ENCODE results near the gene DUSP28.

The DUSP28 gene

DNA sequence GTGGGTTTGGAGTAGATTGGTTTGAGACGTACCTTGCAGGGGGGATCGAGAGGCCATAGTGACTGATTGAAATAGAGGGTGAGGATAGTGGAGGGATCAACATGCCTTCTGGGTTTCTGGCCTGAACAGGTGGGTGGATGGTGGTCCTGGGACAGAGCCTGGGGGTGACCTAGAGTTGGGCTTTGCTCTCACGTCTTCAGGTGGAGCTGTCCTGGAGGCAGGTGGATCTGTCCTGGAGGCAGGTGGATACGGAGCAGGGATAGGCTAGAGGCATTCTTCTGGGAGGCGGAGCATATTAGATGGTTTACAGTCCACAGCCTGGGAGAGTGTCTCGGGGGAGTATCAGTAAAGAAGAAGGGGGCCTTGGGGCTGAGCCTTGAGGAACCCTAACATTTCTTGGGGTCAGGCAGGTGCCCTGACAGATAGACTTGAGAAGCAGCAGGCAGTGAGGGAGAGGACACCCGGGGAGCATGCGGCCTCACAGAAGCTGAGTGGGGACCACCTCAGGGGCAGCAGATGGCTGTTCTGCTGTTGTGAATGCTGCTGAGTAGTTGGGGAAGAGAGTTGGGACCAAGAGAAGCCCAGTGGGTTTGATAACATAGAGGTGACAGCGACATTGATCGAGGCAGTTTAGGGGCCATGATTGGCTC, 28.0 kb downstream of the DUSP28 start:
- DNase-seq: no peak

DNA sequence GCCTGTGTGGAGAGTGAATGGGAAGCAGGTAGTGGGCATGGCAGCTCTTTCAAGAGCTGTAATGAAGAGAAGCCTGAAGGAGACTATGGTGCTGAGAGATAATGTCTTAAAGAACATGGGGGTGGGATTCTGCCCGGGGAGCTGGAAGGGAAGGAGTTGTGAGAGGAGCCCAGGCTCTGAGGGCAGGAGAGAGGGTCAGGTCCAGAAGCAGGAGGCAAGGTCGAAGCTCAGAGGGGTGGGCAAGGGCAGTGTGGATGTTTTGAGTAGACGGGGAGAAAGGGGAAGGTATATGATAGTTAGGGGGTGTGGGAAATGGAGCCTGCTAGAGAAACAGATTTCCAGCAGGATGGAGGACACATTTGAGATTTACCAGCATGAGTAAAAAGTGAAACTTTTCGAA, 28.5 kb downstream of the DUSP28 start:
- DNase-seq: no peak

GRCh38 chr2:240589375-240589774, 29.2 kb downstream of the DUSP28 start:
- no peak for DNase-seq

GRCh38 chr2:240589850-240590525, 29.8 kb downstream of the DUSP28 start:
- no peak for DNase-seq

- no peak for DNase-seq
These were observed 30.5 kb downstream of the DUSP28 start for GRCh38 chr2:240590681-240591111.

DNA sequence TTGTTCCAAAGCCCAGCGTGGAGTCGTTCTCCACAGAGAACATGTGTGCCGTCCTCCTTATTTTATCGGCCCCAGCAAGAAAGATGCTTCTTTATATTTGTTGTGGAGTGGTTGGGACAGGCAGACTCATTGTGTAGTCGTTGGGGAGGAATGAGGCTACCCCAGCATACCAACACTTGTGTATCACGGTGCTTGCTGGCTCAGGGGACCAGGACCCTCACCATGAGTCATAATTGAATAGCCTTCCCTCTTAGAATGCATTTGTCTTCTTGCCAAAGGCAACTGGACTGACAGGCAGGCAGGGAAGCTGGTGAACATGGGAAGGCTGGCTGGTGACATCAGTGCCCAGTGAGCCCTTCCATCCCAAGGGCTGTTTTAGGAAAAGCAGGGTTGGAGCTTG, 31.1 kb downstream of the DUSP28 start:
- DNase-seq: no peak

GRCh38 chr2:240591784-240592183, 31.6 kb downstream of the DUSP28 start:
- no peak for DNase-seq

GRCh38 chr2:240593026-240593702, 33.0 kb downstream of the DUSP28 start:
- no peak for DNase-seq

GRCh38 chr2:240593703-240594451, 33.7 kb downstream of the DUSP28 start:
- no peak for DNase-seq

- DNase-seq: no peak
These were observed 34.6 kb downstream of the DUSP28 start for GRCh38 chr2:240594511-240595380.

- no peak for DNase-seq
These were observed 35.4 kb downstream of the DUSP28 start for GRCh38 chr2:240595381-240596079.

GRCh38 chr2:240596080-240596460, 35.9 kb downstream of the DUSP28 start:
- DNase-seq: no peak

DNA sequence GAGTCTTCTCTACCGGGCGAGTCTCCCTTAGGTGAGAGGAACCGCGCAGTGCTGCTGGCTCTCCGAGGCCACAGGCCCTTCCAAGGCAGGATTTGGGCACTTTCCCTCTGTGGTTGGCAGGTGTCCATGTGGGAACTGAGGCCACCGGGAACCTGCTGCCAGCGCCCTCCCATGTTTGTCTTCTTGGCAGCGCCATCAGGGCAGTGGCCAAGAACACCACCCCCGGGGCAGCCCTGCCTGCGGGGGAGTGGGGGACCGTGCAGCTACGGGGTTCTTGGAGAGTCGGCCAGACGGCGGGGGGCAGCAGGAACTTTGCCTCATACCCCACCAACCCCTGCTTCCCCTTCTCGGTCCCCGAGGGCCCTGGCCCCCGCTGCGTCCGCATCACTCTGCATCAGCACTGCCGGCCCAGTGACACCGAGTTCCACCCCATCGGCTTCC, 36.4 kb downstream of the DUSP28 start:
- no peak for DNase-seq

- no peak for DNase-seq
These were observed 36.9 kb downstream of the DUSP28 start for GRCh38 chr2:240597054-240597418.

GRCh38 chr2:240597419-240598181, 37.4 kb downstream of the DUSP28 start:
- DNase-seq: no peak

DNA sequence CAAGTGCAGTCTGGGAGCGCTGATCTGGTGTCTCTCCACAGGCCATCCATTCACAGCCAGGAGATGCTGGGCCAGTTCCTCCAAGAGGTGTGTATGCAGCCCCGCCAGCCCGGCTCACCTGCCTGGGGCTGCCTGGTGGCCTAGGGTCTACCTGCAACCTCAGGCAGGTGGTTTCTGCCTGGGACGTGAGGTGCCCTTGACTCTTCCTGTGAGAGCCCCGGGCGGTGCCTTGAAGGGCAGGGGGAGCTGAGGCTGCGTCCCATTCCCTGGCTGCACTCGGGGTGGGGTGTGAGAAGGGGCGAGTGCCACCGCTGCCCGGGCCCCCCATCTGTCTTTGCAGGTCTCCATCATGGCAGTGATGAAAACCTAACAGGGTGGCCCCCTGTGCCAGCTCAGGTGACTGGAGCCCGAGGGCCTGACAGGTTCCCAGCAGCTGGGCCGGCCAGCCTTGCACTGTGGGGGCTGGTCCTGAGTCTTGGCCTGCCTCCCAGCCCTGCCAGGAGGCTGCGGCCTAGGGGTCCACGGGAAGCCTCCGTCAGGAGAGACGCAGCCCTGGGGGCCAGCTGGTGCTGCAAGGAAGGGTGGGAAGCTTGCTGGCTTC, 38.3 kb downstream of the DUSP28 start:
- no peak for DNase-seq

DNA sequence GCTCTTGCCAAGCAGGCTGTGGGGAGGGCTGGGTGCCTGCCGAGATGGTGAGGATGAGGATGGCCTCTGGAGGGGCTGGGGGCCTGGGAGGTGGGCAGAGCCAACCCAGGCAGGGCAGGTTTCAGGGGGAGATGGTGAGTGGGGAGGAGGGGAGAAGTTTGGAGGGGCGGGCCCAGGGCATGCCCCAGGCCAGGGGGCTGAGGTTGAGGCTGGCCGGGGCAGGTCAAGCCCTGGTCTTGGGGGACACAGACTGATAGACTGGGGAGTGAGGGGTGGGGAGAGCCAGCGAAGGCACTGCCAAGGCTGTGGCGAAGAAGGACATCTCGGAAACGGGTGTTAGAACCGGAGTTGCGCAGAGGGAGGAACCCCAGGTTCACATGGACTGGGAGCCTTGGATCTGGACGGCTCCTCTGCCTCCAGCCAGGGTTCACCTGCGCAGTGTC, 39.0 kb downstream of the DUSP28 start:
- DNase-seq: no peak

- DNase-seq: no peak
These were observed 40.3 kb downstream of the DUSP28 start for GRCh38 chr2:240600451-240600961.

DNA sequence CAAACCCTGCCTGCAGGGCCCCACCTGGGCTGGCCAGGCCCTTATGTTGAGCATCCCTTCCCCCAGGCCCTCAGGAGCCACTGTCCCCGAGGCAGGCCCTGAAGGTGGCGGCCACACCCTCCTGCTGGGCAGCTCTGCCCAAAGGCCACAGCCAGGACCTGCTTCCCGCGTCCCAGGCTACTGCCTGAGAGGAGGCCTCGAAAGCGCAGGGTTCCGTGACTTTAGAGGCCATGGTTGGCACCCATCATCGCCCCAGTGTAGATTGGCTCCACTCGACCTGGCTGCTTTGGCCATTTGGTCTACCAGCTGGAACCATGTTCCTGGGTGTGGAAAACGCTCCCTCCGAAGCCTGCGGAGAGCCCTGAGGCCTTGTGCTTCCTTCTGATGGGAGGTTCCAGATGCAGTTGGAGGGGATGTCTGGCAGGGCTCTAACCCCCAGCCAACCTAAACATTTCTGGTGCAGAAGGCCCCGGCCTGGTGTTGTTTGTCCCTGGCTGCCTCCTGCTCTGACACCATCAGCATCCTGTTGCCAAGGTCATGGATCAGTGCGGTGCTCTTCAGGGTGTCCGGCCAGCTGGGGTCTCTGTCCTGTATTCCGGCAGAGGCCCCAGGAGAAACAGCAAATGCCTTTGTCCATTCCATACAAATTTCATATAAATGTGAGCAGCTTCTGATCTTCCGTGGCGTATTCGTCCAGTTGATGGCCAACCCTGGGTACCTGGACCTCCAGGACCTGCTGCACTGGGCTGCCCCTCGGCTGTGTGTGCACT, 41.1 kb downstream of the DUSP28 start:
- no peak for DNase-seq

DNA sequence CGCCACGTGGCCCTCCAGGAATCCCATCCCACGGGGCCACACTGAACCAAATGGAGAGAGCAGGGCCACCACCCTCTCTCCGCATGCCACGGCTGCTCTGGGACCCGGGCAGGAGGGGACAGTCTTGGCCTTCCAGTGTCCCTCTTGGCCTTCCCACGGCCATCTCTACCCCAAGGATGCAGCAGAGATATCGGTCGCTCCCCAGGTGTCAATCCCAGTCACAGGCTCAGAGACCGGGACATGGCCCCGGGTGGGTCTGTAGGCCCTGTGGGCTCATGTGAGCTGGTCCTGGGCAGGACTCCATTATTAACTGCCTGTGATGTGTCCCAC, 41.6 kb downstream of the DUSP28 start:
- no peak for DNase-seq

Measured in NCI-H187 (cell line).